ENCODE results near the gene AIFM2. TPM values are rescaled to one million over a fixed set of nuclear protein-coding genes. Genes with fewer than 3 reads are reported as not detected.
A peak's percentile ranks its signal among the peaks of the same experiment; 100 is the strongest.

The AIFM2 gene
- total and polyA plus RNA-seq, 10 of the 15 experiments (the other 5 are each of a cell fraction or from before 2014, with no cell fraction given) = 4.5 to 30.8 (median 15.6) TPM

DNA sequence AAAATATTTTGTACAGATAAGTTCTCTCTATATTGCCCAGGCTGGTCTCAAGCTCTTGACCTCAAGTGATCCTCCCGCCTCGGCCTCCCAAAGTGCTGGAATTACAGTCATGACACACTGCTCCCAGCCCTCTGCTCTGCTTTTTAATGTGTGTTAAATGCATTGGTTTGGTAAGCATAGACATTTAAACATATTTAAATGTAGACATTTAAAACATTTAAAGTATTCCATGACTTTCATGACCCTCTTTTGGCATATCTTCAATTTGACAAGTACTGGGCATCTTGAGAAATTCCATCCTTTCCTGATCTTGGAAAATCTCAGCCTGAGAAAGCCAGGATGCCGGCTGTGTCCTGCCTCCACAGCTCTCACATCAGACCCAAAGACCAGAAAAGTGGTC, 42.9 kb upstream of the AIFM2 start (continued):
- no peak for TF ChIP-seq MEF2B (IDR thresholded peaks at IDR 0.05; ENCODE audit: partially characterized antibody, poor library complexity, severe bottlenecking)
- TF ChIP-seq, protein P1, sequence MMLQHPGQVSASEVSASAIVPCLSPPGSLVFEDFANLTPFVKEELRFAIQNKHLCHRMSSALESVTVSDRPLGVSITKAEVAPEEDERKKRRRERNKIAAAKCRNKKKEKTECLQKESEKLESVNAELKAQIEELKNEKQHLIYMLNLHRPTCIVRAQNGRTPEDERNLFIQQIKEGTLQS (IDR thresholded peaks at IDR 0.05; ENCODE audit: borderline replicate concordance, extremely low read depth, low read depth, low read length) = no peak
- no peak for TF ChIP-seq STAT3 (IDR thresholded peaks at IDR 0.05; ENCODE audit: low read depth, low read length)

DNA sequence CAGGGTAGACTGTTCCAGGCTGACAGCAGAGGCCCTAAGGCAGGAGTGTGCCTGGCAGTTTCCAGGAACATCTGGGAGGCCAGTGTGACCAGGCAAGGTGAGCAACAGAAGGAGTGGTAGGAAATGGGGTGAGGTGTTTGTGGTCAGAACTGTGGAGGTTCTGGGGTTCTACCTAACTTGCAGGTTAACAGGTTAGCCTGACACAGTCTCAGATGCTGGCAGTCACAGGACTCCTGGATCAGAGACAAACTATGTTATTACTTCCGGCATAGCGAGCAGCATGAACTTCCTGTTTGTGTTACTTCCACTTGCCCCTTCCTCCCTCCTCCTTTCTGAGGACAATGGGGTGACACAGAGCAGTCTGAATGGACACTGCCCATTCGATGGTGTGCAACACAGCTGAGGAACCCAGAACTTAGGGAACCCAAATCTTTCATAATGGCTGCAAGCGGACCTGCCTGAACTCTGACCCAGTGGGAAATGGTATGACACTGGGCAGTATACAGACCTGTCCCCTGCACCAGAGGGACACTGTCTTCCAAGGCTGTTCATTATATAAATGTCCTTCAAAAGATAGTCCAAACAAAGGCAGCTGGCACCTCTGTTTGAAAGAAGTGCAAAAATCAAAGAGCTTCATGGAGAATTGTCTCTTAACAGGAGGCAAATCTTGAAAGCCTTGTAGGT, 41.6 kb upstream of the AIFM2 start:
- Histone ChIP-seq H2AFZ (ENCODE audit: control insufficient read depth, low read depth, low read length) (peak overlapping the region; percentile 85), H3K4me2 (ENCODE audit: control insufficient read depth, insufficient read depth) (no peak overlapping the region), H3K36me3 (ENCODE audit: control insufficient read depth in 2 of 2, insufficient read depth in 2 of 2, low read length in 1 of 2) (no peaks in the 10 kb centered on the region), H3K9ac (ENCODE audit: control insufficient read depth, insufficient read depth, low read length) (no peak overlapping the region), H3K4me3 (no peak overlapping the region), H3K9me3 (replicated peaks; ENCODE audit: control insufficient read depth, insufficient read depth, low read length) (no peaks in the 10 kb centered on the region), H3K27ac (ENCODE audit: control insufficient read depth, insufficient read depth) (no peak overlapping the region), H3K79me2 (ENCODE audit: control insufficient read depth, insufficient read depth, low read length) (peaks cover 14% of the 10 kb centered on the region), H3K4me1 (ENCODE audit: control insufficient read depth, insufficient read depth, low read length) (peaks cover 8% of the 10 kb centered on the region; the same call in 1 of the 2 replicates), H4K20me1 (ENCODE audit: control insufficient read depth, insufficient read depth) (0 out of 2 replicates have a peak, but pooled peaks cover 3% of the 10 kb centered on the region), H3K27me3 (replicated peaks in 1 of 2; ENCODE audit: control insufficient read depth in 2 of 2, insufficient read depth in 2 of 2, low read length in 1 of 2) (no peaks in the 10 kb centered on the region)
- ChIA-PET CTCF (interaction anchor here (0.7 to 1.7 kb wide), 4 partner anchors 28 to 119 kb away, joined by 3 to 7 read pairs (median 4); partner anchors contain the start of gene TYSND1), POLR2A (interaction anchor here (1.7 kb wide), 1 partner anchor 28 kb away, joined by 6 read pairs; the partner anchor contains the start of gene TYSND1), SMC1A (ENCODE audit: uncharacterized antibody, unreplicated experiment) (interaction anchor here (0.8 to 1.4 kb wide), 5 partner anchors 19 to 185 kb away, joined by 3 to 5 read pairs (median 3); no protein-coding TSS in a partner anchor), RAD21 (ENCODE audit: unreplicated experiment) (interaction anchor here (1.0 kb wide), 1 partner anchor 28 kb away, joined by 4 read pairs; the partner anchor contains the start of gene TYSND1)
- no TSS peak for BruUV-seq (replicated peaks)
- WGBS (ENCODE audit: insufficient coverage, insufficient replicate concordance, low lambda C conversion rate, missing lambda C conversion rate) = 48% methylated on average over 4 of the region's 4 CpGs
- DNase-seq (ENCODE audit: low read depth, low spot score) = no peak
- no peak for FAIRE-seq
- intact Hi-C loops (cut with micrococcal nuclease; ENCODE audit: unreplicated experiment) (no loop called here), in situ Hi-C loops (cut with MboI) (no loop called here)
- no peak for ATAC-seq
- TF ChIP-seq, protein P2, sequence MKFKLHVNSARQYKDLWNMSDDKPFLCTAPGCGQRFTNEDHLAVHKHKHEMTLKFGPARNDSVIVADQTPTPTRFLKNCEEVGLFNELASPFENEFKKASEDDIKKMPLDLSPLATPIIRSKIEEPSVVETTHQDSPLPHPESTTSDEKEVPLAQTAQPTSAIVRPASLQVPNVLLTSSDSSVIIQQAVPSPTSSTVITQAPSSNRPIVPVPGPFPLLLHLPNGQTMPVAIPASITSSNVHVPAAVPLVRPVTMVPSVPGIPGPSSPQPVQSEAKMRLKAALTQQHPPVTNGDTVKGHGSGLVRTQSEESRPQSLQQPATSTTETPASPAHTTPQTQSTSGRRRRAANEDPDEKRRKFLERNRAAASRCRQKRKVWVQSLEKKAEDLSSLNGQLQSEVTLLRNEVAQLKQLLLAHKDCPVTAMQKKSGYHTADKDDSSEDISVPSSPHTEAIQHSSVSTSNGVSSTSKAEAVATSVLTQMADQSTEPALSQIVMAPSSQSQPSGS (IDR thresholded peaks at IDR 0.05; ENCODE audit: low read length) = no peak
- TF ChIP-seq CHD4 (IDR thresholded peaks at IDR 0.05) = no peak
- TF ChIP-seq MYC (IDR thresholded peaks at IDR 0.05; ENCODE audit: insufficient read depth, insufficient read length, insufficient replicate concordance, low read length, severe bottlenecking) = no peak
- TF ChIP-seq, protein P3, sequence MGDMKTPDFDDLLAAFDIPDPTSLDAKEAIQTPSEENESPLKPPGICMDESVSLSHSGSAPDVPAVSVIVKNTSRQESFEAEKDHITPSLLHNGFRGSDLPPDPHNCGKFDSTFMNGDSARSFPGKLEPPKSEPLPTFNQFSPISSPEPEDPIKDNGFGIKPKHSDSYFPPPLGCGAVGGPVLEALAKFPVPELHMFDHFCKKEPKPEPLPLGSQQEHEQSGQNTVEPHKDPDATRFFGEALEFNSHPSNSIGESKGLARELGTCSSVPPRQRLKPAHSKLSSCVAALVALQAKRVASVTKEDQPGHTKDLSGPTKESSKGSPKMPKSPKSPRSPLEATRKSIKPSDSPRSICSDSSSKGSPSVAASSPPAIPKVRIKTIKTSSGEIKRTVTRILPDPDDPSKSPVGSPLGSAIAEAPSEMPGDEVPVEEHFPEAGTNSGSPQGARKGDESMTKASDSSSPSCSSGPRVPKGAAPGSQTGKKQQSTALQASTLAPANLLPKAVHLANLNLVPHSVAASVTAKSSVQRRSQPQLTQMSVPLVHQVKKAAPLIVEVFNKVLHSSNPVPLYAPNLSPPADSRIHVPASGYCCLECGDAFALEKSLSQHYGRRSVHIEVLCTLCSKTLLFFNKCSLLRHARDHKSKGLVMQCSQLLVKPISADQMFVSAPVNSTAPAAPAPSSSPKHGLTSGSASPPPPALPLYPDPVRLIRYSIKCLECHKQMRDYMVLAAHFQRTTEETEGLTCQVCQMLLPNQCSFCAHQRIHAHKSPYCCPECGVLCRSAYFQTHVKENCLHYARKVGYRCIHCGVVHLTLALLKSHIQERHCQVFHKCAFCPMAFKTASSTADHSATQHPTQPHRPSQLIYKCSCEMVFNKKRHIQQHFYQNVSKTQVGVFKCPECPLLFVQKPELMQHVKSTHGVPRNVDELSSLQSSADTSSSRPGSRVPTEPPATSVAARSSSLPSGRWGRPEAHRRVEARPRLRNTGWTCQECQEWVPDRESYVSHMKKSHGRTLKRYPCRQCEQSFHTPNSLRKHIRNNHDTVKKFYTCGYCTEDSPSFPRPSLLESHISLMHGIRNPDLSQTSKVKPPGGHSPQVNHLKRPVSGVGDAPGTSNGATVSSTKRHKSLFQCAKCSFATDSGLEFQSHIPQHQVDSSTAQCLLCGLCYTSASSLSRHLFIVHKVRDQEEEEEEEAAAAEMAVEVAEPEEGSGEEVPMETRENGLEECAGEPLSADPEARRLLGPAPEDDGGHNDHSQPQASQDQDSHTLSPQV (IDR thresholded peaks at IDR 0.05) = no peak
- TF ChIP-seq SMARCA5 (IDR thresholded peaks at IDR 0.05) = no peak
- no peak for TF ChIP-seq BCL11A (IDR thresholded peaks at IDR 0.05; ENCODE audit: low read depth, low read length)
- no peak for TF ChIP-seq NFYB (IDR thresholded peaks at IDR 0.05; ENCODE audit: insufficient read depth, low read depth, low read length)
- TF ChIP-seq NR2C1 (IDR thresholded peaks at IDR 0.05) = peak; percentile 21; the same call in 1 of the 2 replicates
- TF ChIP-seq NFYA (IDR thresholded peaks at IDR 0.05; ENCODE audit: borderline replicate concordance, low read depth, low read length) = no peak
- TF ChIP-seq RCOR1 (conservative IDR thresholded peaks at IDR 0.05; ENCODE audit: low read depth, low read length) = no peak
- no peak for TF ChIP-seq CREB1 (IDR thresholded peaks at IDR 0.05; ENCODE audit: low read depth)

All from GM12878 (cell line).